WTC11 (cell line): ENCODE results near the gene SPINK1. TPM values are rescaled to one million over a fixed set of nuclear protein-coding genes. Genes with fewer than 3 reads are reported as not detected.

Experiments used
- ATF1 ChIP-seq: sonication (generic); formaldehyde crosslinking; IDR thresholded peaks from 2 replicates; pipeline ENCODE4 v1.8.1; 2023; ENCODE audit warnings: mild to moderate bottlenecking, moderate library complexity, missing genetic modification reagents
- ATF6 ChIP-seq: sonication (generic); formaldehyde crosslinking; IDR thresholded peaks from 2 replicates; pipeline ENCODE4 v1.8.1; 2023; ENCODE audit warnings: mild to moderate bottlenecking, missing genetic modification reagents
- CREM ChIP-seq: sonication (generic); formaldehyde crosslinking; IDR thresholded peaks from 2 replicates; pipeline ENCODE4 v1.8.1; 2022; ENCODE audit warnings: mild to moderate bottlenecking, missing genetic modification reagents, moderate library complexity
- E2F1 ChIP-seq: sonication (generic); formaldehyde crosslinking; IDR thresholded peaks from 2 replicates; pipeline ENCODE4 v1.8.0; 2022; ENCODE audit warnings: mild to moderate bottlenecking, missing genetic modification reagents
- ELF4 ChIP-seq: sonication (generic); formaldehyde crosslinking; IDR thresholded peaks from 2 replicates; pipeline ENCODE4 v1.8.1; 2022; ENCODE audit warnings: low read depth, mild to moderate bottlenecking, moderate library complexity, missing genetic modification reagents
- ERG ChIP-seq: fragments of 250-450 bp; sonication (Bioruptor Pico); IDR thresholded peaks from 2 replicates; pipeline ENCODE4 v1.8.0; 2021; ENCODE audit warnings: mild to moderate bottlenecking
- FOXJ3 ChIP-seq: sonication (generic); formaldehyde crosslinking; IDR thresholded peaks from 2 replicates; pipeline ENCODE4 v1.9.0; 2021; ENCODE audit warnings: missing genetic modification reagents, mild to moderate bottlenecking, borderline replicate concordance
- GABPB1 ChIP-seq: sonication (generic); formaldehyde crosslinking; IDR thresholded peaks from 2 replicates; pipeline ENCODE4 v1.8.1; 2023; ENCODE audit warnings: mild to moderate bottlenecking, missing genetic modification reagents
- HMGXB4 ChIP-seq: sonication (generic); formaldehyde crosslinking; IDR thresholded peaks from 2 replicates; pipeline ENCODE4 v1.8.1; 2023; ENCODE audit warnings: mild to moderate bottlenecking, moderate library complexity, missing genetic modification reagents
- JAZF1 ChIP-seq: fragments of 250-450 bp; sonication (Bioruptor Pico); IDR thresholded peaks from 2 replicates; pipeline ENCODE4 v1.9.0; 2021; ENCODE audit warnings: moderate library complexity, mild to moderate bottlenecking, inconsistent platforms
- NR1H2 ChIP-seq: sonication (generic); formaldehyde crosslinking; IDR thresholded peaks from 2 replicates; pipeline ENCODE4 v1.9.0; 2021; ENCODE audit warnings: mild to moderate bottlenecking, moderate library complexity, missing genetic modification reagents
- NR3C1 ChIP-seq: sonication (generic); formaldehyde crosslinking; conservative IDR thresholded peaks from 2 replicates; pipeline ENCODE4 v1.8.1; 2023; ENCODE audit warnings: low read depth, mild to moderate bottlenecking, missing genetic modification reagents
- OVOL2 ChIP-seq: fragments of 250-450 bp; sonication (Bioruptor Pico); IDR thresholded peaks from 2 replicates; pipeline ENCODE4 v1.9.0; 2021; ENCODE audit warnings: mild to moderate bottlenecking, borderline replicate concordance
- RELA ChIP-seq: sonication (generic); formaldehyde crosslinking; IDR thresholded peaks from 2 replicates; pipeline ENCODE4 v1.8.1; 2022; ENCODE audit warnings: missing genetic modification reagents, mild to moderate bottlenecking, borderline replicate concordance
- SP1 ChIP-seq: sonication (generic); formaldehyde crosslinking; conservative IDR thresholded peaks from 2 replicates; pipeline ENCODE4 v1.8.1; 2022; ENCODE audit warnings: missing genetic modification reagents
- STAT6 ChIP-seq: sonication (generic); formaldehyde crosslinking; conservative IDR thresholded peaks from 2 replicates; pipeline ENCODE4 v1.8.1; 2023; ENCODE audit warnings: mild to moderate bottlenecking, low read depth, missing genetic modification reagents, moderate library complexity
- ZBTB43 ChIP-seq: sonication (generic); formaldehyde crosslinking; IDR thresholded peaks from 2 replicates; pipeline ENCODE4 v1.8.1; 2023; ENCODE audit warnings: mild to moderate bottlenecking, missing genetic modification reagents
- ZMAT4 ChIP-seq: fragments of 250-450 bp; sonication (Bioruptor Pico); IDR thresholded peaks from 2 replicates; pipeline ENCODE4 v1.9.0; 2021; ENCODE audit warnings: mild to moderate bottlenecking
- ZNF219 ChIP-seq: sonication (generic); formaldehyde crosslinking; IDR thresholded peaks from 2 replicates; pipeline ENCODE4 v1.8.0; 2023; ENCODE audit warnings: missing genetic modification reagents, mild to moderate bottlenecking, borderline replicate concordance
- ZNF263 ChIP-seq: sonication (generic); formaldehyde crosslinking; IDR thresholded peaks from 2 replicates; pipeline ENCODE4 v1.8.1; 2022; ENCODE audit warnings: low read depth, mild to moderate bottlenecking, moderate library complexity, missing genetic modification reagents
- ZNF425 ChIP-seq: fragments of 250-450 bp; sonication (Bioruptor Pico); conservative IDR thresholded peaks from 2 replicates; pipeline ENCODE4 v1.9.0; 2021; ENCODE audit warnings: mild to moderate bottlenecking
- total RNA-seq: library from RNA; stranded (reverse); gene quantifications from 3 replicates; pipeline ENCODE4 v1.2.3, GENCODE V29; 2021

Gene SPINK1
- total RNA-seq, 1 experiment from 2014 or later: 5.4 TPM

- TF ChIP-seq HMGXB4 (CRISPR knock-in tag) (no peak), ELF4 (CRISPR knock-in tag) (no peak), ZMAT4 (CRISPR knock-in tag) (peak; percentile 87), ATF6 (CRISPR knock-in tag) (no peak), ZNF219 (CRISPR knock-in tag) (no peak), SP1 (CRISPR knock-in tag) (no peak), ATF1 (CRISPR knock-in tag) (no peak), NR1H2 (CRISPR knock-in tag) (no peak), FOXJ3 (CRISPR knock-in tag) (no peak), ZNF425 (CRISPR knock-in tag) (peak; percentile 85), GABPB1 (CRISPR knock-in tag) (no peak), ZBTB43 (no peak), STAT6 (no peak), NR3C1 (CRISPR knock-in tag) (no peak), OVOL2 (CRISPR knock-in tag) (no peak), E2F1 (CRISPR knock-in tag) (no peak), ZNF263 (CRISPR knock-in tag) (no peak), ERG (CRISPR knock-in tag) (peak; percentile 73; the same call in 1 of the 2 replicates), RELA (CRISPR knock-in tag) (no peak), CREM (CRISPR knock-in tag) (no peak), JAZF1 (no peak)
Measured at GRCh38 chr5:147853372-147853987, 22.0 kb upstream of the SPINK1 start (continued).
